ENCODE data around the gene SMAD3. TPM values are rescaled to one million over a fixed set of nuclear protein-coding genes. Genes with fewer than 3 reads are reported as not detected.

The SMAD3 gene
- polyA plus RNA-seq, 1 donor from 2014 or later: 1.0 TPM

GRCh38 chr15:67158367-67158766 lies 93.0 kb downstream of the SMAD3 start:
- H3K9ac ChIP-seq (ENCODE audit: low read length): no peak overlapping the region
- no peaks in the 10 kb centered on the region for H3K79me2 ChIP-seq (replicated peaks; ENCODE audit: insufficient read depth, low read length)
- H4K20me1 ChIP-seq (ENCODE audit: insufficient read depth): no peaks in the 10 kb centered on the region
- H3K4me3 ChIP-seq (ENCODE audit: low read length): no peak overlapping the region
- no peak overlapping the region for H3K4me2 ChIP-seq (ENCODE audit: low read length)
- no peaks in the 10 kb centered on the region for H3K27me3 ChIP-seq (ENCODE audit: insufficient read depth, low read depth, low read length)
- H3K27ac ChIP-seq (ENCODE audit: low read length): no peak overlapping the region
- H3K9me3 ChIP-seq (ENCODE audit: low read length): no peaks in the 10 kb centered on the region
- no peaks in the 10 kb centered on the region for H3K36me3 ChIP-seq (ENCODE audit: insufficient read depth, low read length)
- H3F3A ChIP-seq (ENCODE audit: insufficient read depth, low read length, poor library complexity, severe bottlenecking): no peaks in the 10 kb centered on the region
- TF ChIP-seq MXI1 (conservative IDR thresholded peaks at IDR 0.05; ENCODE audit: poor library complexity, severe bottlenecking): no peak
- no peak for TF ChIP-seq RAD21 (conservative IDR thresholded peaks at IDR 0.05)
- TF ChIP-seq POLR2AphosphoS5 (IDR thresholded peaks at IDR 0.05): no peak
- no peak for TF ChIP-seq TAF1 (IDR thresholded peaks at IDR 0.05; ENCODE audit: low read depth)
- no peak for TF ChIP-seq REST (IDR thresholded peaks at IDR 0.05; ENCODE audit: borderline replicate concordance)
- TF ChIP-seq CTCF (IDR thresholded peaks at IDR 0.05; ENCODE audit: poor library complexity, severe bottlenecking): no peak
- no peak for TF ChIP-seq EZH2 (IDR thresholded peaks at IDR 0.05; ENCODE audit: borderline replicate concordance, insufficient read depth, low read length, poor library complexity, severe bottlenecking)
- no peak for TF ChIP-seq SMC3 (conservative IDR thresholded peaks at IDR 0.05; ENCODE audit: poor library complexity)
- TF ChIP-seq EP300 (conservative IDR thresholded peaks at IDR 0.05; ENCODE audit: poor library complexity, severe bottlenecking): no peak
- no peak overlapping the region for H2AFZ ChIP-seq (ENCODE audit: low read depth, low read length)
- no peaks in the 10 kb centered on the region for H3K9me2 ChIP-seq (ENCODE audit: insufficient read depth, low read length)

- no peaks in the 10 kb centered on the region for H3K79me2 ChIP-seq (replicated peaks; ENCODE audit: insufficient read depth, low read length)
- H3K9me3 ChIP-seq (ENCODE audit: low read length): no peaks in the 10 kb centered on the region
- H3K4me3 ChIP-seq (ENCODE audit: low read length): no peak overlapping the region
- no peaks in the 10 kb centered on the region for H3K36me3 ChIP-seq (ENCODE audit: insufficient read depth, low read length)
- no peak overlapping the region for H3K4me2 ChIP-seq (ENCODE audit: low read length)
- no peaks in the 10 kb centered on the region for H3K9me2 ChIP-seq (ENCODE audit: insufficient read depth, low read length)
- no peaks in the 10 kb centered on the region for H3K27me3 ChIP-seq (ENCODE audit: insufficient read depth, low read depth, low read length)
- H4K20me1 ChIP-seq (ENCODE audit: insufficient read depth): no peaks in the 10 kb centered on the region
- H2AFZ ChIP-seq (ENCODE audit: low read depth, low read length): no peak overlapping the region
- H3F3A ChIP-seq (ENCODE audit: insufficient read depth, low read length, poor library complexity, severe bottlenecking): no peaks in the 10 kb centered on the region
- no peak overlapping the region for H3K27ac ChIP-seq (ENCODE audit: low read length)
- H3K9ac ChIP-seq (ENCODE audit: low read length): no peak overlapping the region
- no peak for TF ChIP-seq TAF1 (IDR thresholded peaks at IDR 0.05; ENCODE audit: low read depth)
- TF ChIP-seq MXI1 (conservative IDR thresholded peaks at IDR 0.05; ENCODE audit: poor library complexity, severe bottlenecking): no peak
- TF ChIP-seq CTCF (IDR thresholded peaks at IDR 0.05; ENCODE audit: poor library complexity, severe bottlenecking): no peak
- no peak for TF ChIP-seq RAD21 (conservative IDR thresholded peaks at IDR 0.05)
- TF ChIP-seq EZH2 (IDR thresholded peaks at IDR 0.05; ENCODE audit: borderline replicate concordance, insufficient read depth, low read length, poor library complexity, severe bottlenecking): no peak
- TF ChIP-seq POLR2AphosphoS5 (IDR thresholded peaks at IDR 0.05): no peak
- TF ChIP-seq SMC3 (conservative IDR thresholded peaks at IDR 0.05; ENCODE audit: poor library complexity): no peak
- no peak for TF ChIP-seq REST (IDR thresholded peaks at IDR 0.05; ENCODE audit: borderline replicate concordance)
- no peak for TF ChIP-seq EP300 (conservative IDR thresholded peaks at IDR 0.05; ENCODE audit: poor library complexity, severe bottlenecking)
Measured at GRCh38 chr15:67161412-67161811, 96.0 kb downstream of the SMAD3 start.

All from neural cell (in vitro differentiated cells).